GDM1 (cell line): ENCODE data around the gene MAN1C1.

Source experiments
- DNase-seq: peaks from one replicate; lab custom pipeline; 2025; lab: John Stamatoyannopoulos, UW

Gene MAN1C1

DNA sequence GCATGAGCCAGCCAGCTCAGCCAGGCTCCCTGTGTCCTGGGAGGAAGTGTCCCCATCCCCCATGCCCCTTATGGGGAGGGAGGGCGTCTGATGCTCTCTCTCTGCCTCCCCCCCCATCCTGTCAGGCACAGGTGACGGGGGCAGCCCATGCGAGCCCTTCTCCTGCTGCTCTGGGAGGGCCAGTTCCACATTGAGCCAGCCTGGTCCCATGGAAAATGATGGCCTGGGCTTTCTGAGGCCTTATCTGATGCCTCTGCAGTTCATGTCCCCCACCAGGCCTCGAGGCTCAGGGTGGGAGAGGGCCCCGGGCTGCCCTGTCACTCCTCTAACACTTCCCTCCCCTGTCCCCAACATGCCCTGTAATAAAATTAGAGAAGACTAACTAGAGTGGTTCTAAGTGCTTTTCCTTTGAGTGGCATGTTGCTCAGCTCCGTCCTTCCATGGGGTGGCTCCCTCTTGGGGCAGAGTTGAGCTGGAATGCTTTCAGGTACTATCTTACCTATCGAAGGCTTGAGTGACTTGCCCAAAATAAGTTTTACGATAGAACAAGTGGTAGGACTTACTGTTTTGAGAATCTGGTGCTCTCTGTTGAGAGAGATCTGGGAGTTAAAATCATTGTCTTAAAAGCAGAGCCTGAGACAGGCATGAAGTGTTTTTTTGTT is 201.4 kb downstream of the MAN1C1 start:
- DNase-seq = no peak

DNA sequence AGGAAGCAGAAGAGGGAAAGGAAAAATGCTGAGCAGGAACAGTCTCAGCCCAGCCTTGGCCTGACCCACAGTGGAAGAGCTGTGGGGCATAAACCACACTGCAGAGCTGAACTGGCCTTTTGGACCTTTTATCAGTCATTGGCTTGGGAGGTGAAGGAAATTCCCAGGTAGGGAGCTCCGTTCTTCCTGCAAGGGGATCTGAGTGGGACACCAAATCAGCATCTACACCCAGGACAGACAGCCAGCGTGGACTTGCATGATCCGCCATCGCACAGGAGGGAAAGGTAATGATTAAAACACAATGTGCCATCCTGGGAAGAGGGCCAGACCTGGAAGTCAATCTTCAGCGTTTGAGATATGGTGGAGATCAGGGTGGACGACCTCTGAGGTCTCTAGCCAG is 202.0 kb downstream of the MAN1C1 start:
- no peak for DNase-seq

- peak; percentile 79 for DNase-seq
Measured at GRCh38 chr1:25819491-25820246, 203.1 kb downstream of the MAN1C1 start, which contains the start of gene MTFR1L. Gene MTFR1L (plus strand): TSS chr1:25819954. CDS start chr1:25823105, 3,151 bp downstream.

GRCh38 chr1:25820247-25821111 is 203.9 kb downstream of the MAN1C1 start:
- peak; percentile 35 for DNase-seq

- no peak for DNase-seq
Measured at GRCh38 chr1:25821112-25821476, 204.5 kb downstream of the MAN1C1 start.

DNA sequence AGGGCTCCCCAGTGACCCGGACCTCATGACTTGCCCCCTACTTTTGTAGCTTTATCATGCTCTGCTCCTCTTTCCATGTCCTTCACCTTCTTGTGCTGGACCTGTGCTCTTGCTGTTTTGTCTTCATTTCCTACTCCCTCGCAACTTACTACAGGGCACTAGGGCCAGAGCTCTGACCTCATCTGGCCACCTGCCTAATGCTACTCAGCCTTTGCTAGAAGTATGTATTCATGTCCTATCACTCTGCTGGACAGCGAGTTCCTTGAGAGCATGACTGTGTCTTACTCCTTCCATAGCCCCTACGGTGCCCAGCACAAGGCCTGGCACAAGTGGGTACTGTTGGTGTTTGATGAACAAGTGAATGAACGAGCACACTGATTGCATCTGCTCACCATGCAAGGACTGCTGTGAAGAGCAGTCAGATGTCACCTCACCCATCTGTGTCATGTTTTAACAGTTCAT is 205.1 kb downstream of the MAN1C1 start:
- DNase-seq = no peak

- DNase-seq = no peak
Measured at GRCh38 chr1:25825605-25826004, 209.0 kb downstream of the MAN1C1 start.

- DNase-seq = no peak
Measured at GRCh38 chr1:25826571-25826970, 210.0 kb downstream of the MAN1C1 start.

DNA sequence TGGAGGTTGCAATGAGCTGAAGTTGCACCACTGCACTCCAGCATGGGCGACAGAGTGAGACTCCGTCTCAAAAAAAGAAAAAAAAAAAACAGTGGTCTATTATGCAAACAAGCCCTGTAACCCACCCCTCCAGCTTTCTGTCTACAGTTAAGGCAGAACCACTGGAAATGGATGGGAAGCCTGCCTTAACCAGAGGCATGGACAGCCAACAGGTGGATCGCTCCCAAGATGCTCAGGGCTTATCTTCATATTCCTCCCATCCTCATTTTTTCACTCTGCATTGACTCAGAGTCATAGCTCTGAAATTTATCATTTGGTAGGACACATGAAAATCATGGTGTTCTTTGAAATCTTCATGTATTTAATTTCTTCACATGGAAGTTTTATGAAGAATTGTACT is 211.9 kb downstream of the MAN1C1 start:
- DNase-seq = no peak

- no peak for DNase-seq
Measured at GRCh38 chr1:25829046-25829445, 212.5 kb downstream of the MAN1C1 start.

DNA sequence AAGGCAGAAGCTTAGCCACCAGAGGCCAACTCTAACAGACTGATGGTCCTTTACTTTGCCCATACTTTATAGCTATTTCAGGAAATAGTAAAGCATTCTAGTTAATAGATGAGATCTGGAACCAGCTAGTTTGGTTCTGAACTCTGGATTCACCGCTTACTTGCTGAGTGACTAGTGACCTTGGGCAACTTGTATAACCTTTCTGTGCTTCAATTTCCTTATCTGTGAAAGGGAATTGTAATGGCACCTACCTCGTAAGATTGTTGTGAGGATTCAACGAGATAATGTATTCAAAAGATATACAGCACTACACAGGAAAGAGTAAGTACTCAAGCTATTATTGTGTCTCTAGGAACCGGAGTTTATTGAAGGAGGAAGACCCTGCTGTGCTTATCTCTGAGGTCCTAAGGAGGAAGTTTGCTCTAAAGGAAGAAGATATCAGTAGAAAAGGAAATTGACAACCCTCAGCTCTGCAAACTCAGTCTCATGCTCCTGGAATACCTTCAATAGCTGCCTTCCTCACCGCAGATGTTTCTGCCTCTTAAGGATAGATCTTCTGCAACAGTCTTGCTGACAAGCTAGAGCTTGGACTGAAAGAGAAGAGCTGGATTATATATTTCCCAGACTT is 215.1 kb downstream of the MAN1C1 start:
- DNase-seq = peak; percentile 52

GRCh38 chr1:25832336-25833037 is 215.9 kb downstream of the MAN1C1 start:
- DNase-seq = no peak

DNA sequence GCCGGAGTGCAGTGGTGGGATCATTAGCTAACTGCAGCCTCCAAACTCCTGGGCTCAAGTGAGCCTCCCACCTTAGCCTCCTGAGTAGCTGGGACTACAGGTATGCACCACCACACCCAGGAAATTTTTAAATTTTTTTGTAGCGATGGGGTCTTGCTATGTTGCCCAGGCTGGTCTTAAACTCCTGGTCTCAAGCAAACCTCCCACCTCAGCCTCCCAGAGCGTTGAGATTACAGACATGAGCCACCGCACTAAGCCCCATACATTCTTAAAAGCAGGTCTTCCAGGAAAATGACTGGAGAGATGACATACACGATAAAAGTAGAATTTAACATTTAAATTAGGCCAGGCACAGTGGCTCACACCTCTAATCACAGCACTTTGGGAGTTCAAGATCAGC is 216.6 kb downstream of the MAN1C1 start:
- DNase-seq = no peak
